NT2/D1 (cell line): Measurements from ENCODE around the gene GRAP.
"Not testable (repeated sequence)": the region's sequence is repeated elsewhere in the genome, so short reads cannot be mapped to it uniquely, and the experiment has no call there.

Source experiments
- SUZ12 ChIP-seq: IDR thresholded peaks from 2 replicates; pipeline ENCODE4 v1.6.1; 2011; ENCODE audit not compliant: insufficient read length, insufficient read depth; ENCODE audit errors: extremely low read depth
- ZNF274 ChIP-seq: IDR thresholded peaks from 2 replicates; pipeline ENCODE4 v1.6.1; 2011; ENCODE audit warnings: mild to moderate bottlenecking, low read depth, low read length

DNA sequence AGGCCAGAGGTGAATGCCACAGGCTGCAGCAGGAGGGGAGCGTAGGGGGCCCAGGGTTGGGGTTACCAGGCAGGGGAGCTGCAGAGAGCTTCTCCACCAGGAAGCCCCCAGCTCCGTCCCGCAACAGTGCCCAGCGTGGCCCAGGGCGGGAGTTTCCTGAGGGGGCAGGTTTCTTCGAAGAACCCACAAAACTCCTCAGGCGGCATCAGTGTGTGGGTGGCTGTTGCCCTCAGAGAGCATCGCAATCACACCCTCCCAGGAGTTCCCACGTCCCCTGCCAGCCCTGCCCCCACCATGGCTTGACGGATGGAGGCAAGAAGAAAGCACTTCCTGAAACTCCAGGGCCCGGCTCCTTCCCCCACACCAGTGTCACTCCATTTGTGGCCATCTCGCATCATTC lies 8.0 kb downstream of the GRAP start:
- TF ChIP-seq SUZ12, ZNF274: not testable (repeated sequence)
